Lower leg skin (tissue), 3 donors: ENCODE measurements around the gene NOC2L.

ENCODE experiments used
- POLR2A ChIP-seq, 2 donors: fragments of 450-650 bp; IDR thresholded peaks; one replicate each; pipeline ENCODE4 v1.6.1; 2016 to 2017; ENCODE audit warnings: antibody characterized with exemption in 2 of 2, mild to moderate bottlenecking in 1 of 2, moderate library complexity in 1 of 2
- TF ChIP-seq, protein P1 (sequence below), 3 donors: fragments of 450-650 bp; IDR thresholded peaks; one replicate each; pipeline ENCODE4 v1.5.1; 2016; ENCODE audit warnings: antibody characterized with exemption in 3 of 3, mild to moderate bottlenecking in 3 of 3, moderate library complexity in 2 of 3

- TF ChIP-seq, protein P1, sequence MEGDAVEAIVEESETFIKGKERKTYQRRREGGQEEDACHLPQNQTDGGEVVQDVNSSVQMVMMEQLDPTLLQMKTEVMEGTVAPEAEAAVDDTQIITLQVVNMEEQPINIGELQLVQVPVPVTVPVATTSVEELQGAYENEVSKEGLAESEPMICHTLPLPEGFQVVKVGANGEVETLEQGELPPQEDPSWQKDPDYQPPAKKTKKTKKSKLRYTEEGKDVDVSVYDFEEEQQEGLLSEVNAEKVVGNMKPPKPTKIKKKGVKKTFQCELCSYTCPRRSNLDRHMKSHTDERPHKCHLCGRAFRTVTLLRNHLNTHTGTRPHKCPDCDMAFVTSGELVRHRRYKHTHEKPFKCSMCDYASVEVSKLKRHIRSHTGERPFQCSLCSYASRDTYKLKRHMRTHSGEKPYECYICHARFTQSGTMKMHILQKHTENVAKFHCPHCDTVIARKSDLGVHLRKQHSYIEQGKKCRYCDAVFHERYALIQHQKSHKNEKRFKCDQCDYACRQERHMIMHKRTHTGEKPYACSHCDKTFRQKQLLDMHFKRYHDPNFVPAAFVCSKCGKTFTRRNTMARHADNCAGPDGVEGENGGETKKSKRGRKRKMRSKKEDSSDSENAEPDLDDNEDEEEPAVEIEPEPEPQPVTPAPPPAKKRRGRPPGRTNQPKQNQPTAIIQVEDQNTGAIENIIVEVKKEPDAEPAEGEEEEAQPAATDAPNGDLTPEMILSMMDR (IDR thresholded peaks at IDR 0.05): no peak
- TF ChIP-seq POLR2A (IDR thresholded peaks at IDR 0.05): no peak
These were observed 3.6 kb upstream of the NOC2L start for GRCh38 chr1:962381-963300.
